ENCODE measurements around the gene ANKRD63. TPM values are rescaled to one million over a fixed set of nuclear protein-coding genes. Genes with fewer than 3 reads are reported as not detected.
A peak's percentile ranks its signal among the peaks of the same experiment; 100 is the strongest.

ANKRD63 gene
- total RNA-seq, 2 experiments from 2014 or later = not detected

GRCh38 chr15:40310993-40311392 is 28.1 kb upstream of the ANKRD63 start:
- Mint-ChIP-seq H3K9me3 (no peaks in the 10 kb centered on the region), H3K27ac (no peak overlapping the region), H3K4me1 (peaks cover 29% of the 10 kb centered on the region), H3K27me3 (peaks cover 26% of the 10 kb centered on the region), H3K36me3 (ENCODE audit: low read depth) (peaks cover 6% of the 10 kb centered on the region), H3K4me3 (no peak overlapping the region)
- DNase-seq = no peak
- POLR2A ChIA-PET = interaction anchor here (0.7 to 4.6 kb wide), 4 partner anchors 11 to 93 kb away, joined by 3 to 37 read pairs (median 4); no protein-coding TSS in a partner anchor
- CTCF ChIA-PET = interaction anchor here (0.7 to 12.3 kb wide), 8 partner anchors 9 to 265 kb away, joined by 3 to 262 read pairs (median 56); partner anchors contain the start of genes ANKRD63, CCDC9B and INAFM2

- H3K36me3 Mint-ChIP-seq (ENCODE audit: low read depth) = peaks cover 6% of the 10 kb centered on the region
- ChIA-PET CTCF (interaction anchor here (0.7 to 12.3 kb wide), 17 partner anchors 9 to 272 kb away, joined by 3 to 262 read pairs (median 5); partner anchors contain the start of genes ANKRD63, CCDC9B and INAFM2), POLR2A (interaction anchor here (0.7 to 4.6 kb wide), 10 partner anchors 11 to 93 kb away, joined by 3 to 44 read pairs (median 4); partner anchors contain the start of gene INAFM2)
- H3K27me3 Mint-ChIP-seq = peaks cover 19% of the 10 kb centered on the region
- H3K9me3 Mint-ChIP-seq = no peaks in the 10 kb centered on the region
- H3K4me1 Mint-ChIP-seq = peaks cover 36% of the 10 kb centered on the region
- H3K4me3 Mint-ChIP-seq = peak overlapping the region; percentile 60
- peak overlapping the region; percentile 97 for H3K27ac Mint-ChIP-seq
- DNase-seq = peak; percentile 76
These were observed 27.4 kb upstream of the ANKRD63 start for GRCh38 chr15:40310001-40310959.

- H3K4me1 Mint-ChIP-seq = peaks cover 42% of the 10 kb centered on the region
- ChIA-PET CTCF (interaction anchor here (0.7 to 12.3 kb wide), 15 partner anchors 11 to 271 kb away, joined by 3 to 262 read pairs (median 6); partner anchors contain the start of genes ANKRD63, CCDC9B and INAFM2), POLR2A (interaction anchor here (0.7 to 4.6 kb wide), 15 partner anchors 11 to 270 kb away, joined by 3 to 44 read pairs (median 6); partner anchors contain the start of genes BAHD1, INAFM2, IVD and SRP14)
- H3K36me3 Mint-ChIP-seq (ENCODE audit: low read depth) = peaks cover 11% of the 10 kb centered on the region
- H3K27ac Mint-ChIP-seq = peak overlapping the region; percentile 97
- DNase-seq = no peak
- H3K27me3 Mint-ChIP-seq = peaks cover 14% of the 10 kb centered on the region
- peak overlapping the region; percentile 97 for H3K4me3 Mint-ChIP-seq
- H3K9me3 Mint-ChIP-seq = no peaks in the 10 kb centered on the region
These were observed 26.5 kb upstream of the ANKRD63 start for GRCh38 chr15:40309344-40309862.

GRCh38 chr15:40307421-40308211 is 24.8 kb upstream of the ANKRD63 start, which contains the start of gene PLCB2:
PLCB2 (minus strand) TSS chr15:40307935; CDS start chr15:40307672, 263 bp downstream.
- Mint-ChIP-seq H3K36me3 (ENCODE audit: low read depth) (peaks cover 29% of the 10 kb centered on the region), H3K9me3 (no peaks in the 10 kb centered on the region), H3K27me3 (peaks cover 5% of the 10 kb centered on the region), H3K4me3 (peak within 1 kb of the TSS; percentile 97), H3K4me1 (peaks cover 43% of the 10 kb centered on the region), H3K27ac (peak within 1 kb of the TSS; percentile 97)
- POLR2A ChIA-PET = interaction anchor here (0.6 to 4.6 kb wide), 34 partner anchors 9 to 387 kb away, joined by 3 to 44 read pairs (median 5); partner anchors contain the start of genes ANKRD63, BAHD1, BMF and DISP2
- peak; percentile 78 for DNase-seq
- CTCF ChIA-PET = interaction anchor here (0.6 to 12.3 kb wide), 25 partner anchors 12 to 525 kb away, joined by 3 to 262 read pairs (median 4); partner anchors contain the start of genes ANKRD63, BAHD1, CCDC9B and DISP2

GRCh38 chr15:40306908-40307307 is 24.0 kb upstream of the ANKRD63 start:
- no peaks in the 10 kb centered on the region for H3K9me3 Mint-ChIP-seq
- peaks cover 43% of the 10 kb centered on the region for H3K4me1 Mint-ChIP-seq

GRCh38 chr15:40306371-40306770 is 23.5 kb upstream of the ANKRD63 start:
- Mint-ChIP-seq H3K4me3 (peak overlapping the region; percentile 97), H3K27me3 (peaks cover 2% of the 10 kb centered on the region), H3K27ac (peak overlapping the region; percentile 97), H3K4me1 (peaks cover 43% of the 10 kb centered on the region), H3K36me3 (ENCODE audit: low read depth) (peaks cover 38% of the 10 kb centered on the region), H3K9me3 (no peaks in the 10 kb centered on the region)
- ChIA-PET POLR2A (interaction anchor here (0.9 to 4.6 kb wide), 9 partner anchors 9 to 250 kb away, joined by 3 to 44 read pairs (median 5); partner anchors contain the start of genes ANKRD63, BMF and INAFM2), CTCF (interaction anchor here (1.0 to 12.3 kb wide), 14 partner anchors 13 to 261 kb away, joined by 3 to 262 read pairs (median 7); partner anchors contain the start of genes ANKRD63, BAHD1, CCDC9B and INAFM2)
- DNase-seq = no peak

More at GRCh38 chr15:40306908-40307307, 24.0 kb upstream of the ANKRD63 start:
- Mint-ChIP-seq H3K4me3 (peak overlapping the region; percentile 97), H3K36me3 (ENCODE audit: low read depth) (peaks cover 32% of the 10 kb centered on the region), H3K27me3 (peaks cover 2% of the 10 kb centered on the region), H3K27ac (peak overlapping the region; percentile 97)
- DNase-seq = peak; percentile 39
- ChIA-PET CTCF (interaction anchor here (0.7 to 12.3 kb wide), 20 partner anchors 12 to 261 kb away, joined by 3 to 262 read pairs (median 6); partner anchors contain the start of genes ANKRD63, BAHD1, CCDC9B and DISP2), POLR2A (interaction anchor here (0.9 to 4.6 kb wide), 20 partner anchors 10 to 268 kb away, joined by 3 to 44 read pairs (median 6); partner anchors contain the start of genes ANKRD63, BAHD1, BMF and INAFM2)

GRCh38 chr15:40305281-40305680 is 22.4 kb upstream of the ANKRD63 start:
- CTCF ChIA-PET = interaction anchor here (8.2 to 12.3 kb wide), 3 partner anchors 15 to 36 kb away, joined by 133 to 262 read pairs (median 157); partner anchors contain the start of genes CCDC9B and INAFM2
- no peak overlapping the region for H3K4me3 Mint-ChIP-seq
- POLR2A ChIA-PET = interaction anchor here (1.3 kb wide), 1 partner anchor 10 kb away, joined by 3 read pairs; no protein-coding TSS in a partner anchor
- peaks cover 43% of the 10 kb centered on the region for H3K4me1 Mint-ChIP-seq
- H3K27me3 Mint-ChIP-seq = no peaks in the 10 kb centered on the region
- no peaks in the 10 kb centered on the region for H3K9me3 Mint-ChIP-seq
- peaks cover 47% of the 10 kb centered on the region for H3K36me3 Mint-ChIP-seq (ENCODE audit: low read depth)
- no peak for DNase-seq
- no peak overlapping the region for H3K27ac Mint-ChIP-seq

GRCh38 chr15:40303576-40303975 is 20.7 kb upstream of the ANKRD63 start:
- Mint-ChIP-seq H3K27me3 (no peaks in the 10 kb centered on the region), H3K4me3 (no peak overlapping the region), H3K36me3 (ENCODE audit: low read depth) (peaks cover 62% of the 10 kb centered on the region), H3K9me3 (no peaks in the 10 kb centered on the region), H3K4me1 (peaks cover 27% of the 10 kb centered on the region), H3K27ac (no peak overlapping the region)
- ChIA-PET POLR2A (no interaction called here), CTCF (interaction anchor here (12.3 kb wide), 1 partner anchor 37 kb away, joined by 157 read pairs; the partner anchor contains the start of gene CCDC9B)
- DNase-seq = no peak

GRCh38 chr15:40302981-40303380 is 20.1 kb upstream of the ANKRD63 start:
- no peak for DNase-seq
- Mint-ChIP-seq H3K36me3 (ENCODE audit: low read depth) (peaks cover 65% of the 10 kb centered on the region), H3K9me3 (no peaks in the 10 kb centered on the region), H3K4me1 (peaks cover 25% of the 10 kb centered on the region), H3K4me3 (no peak overlapping the region), H3K27me3 (no peaks in the 10 kb centered on the region), H3K27ac (no peak overlapping the region)
- CTCF ChIA-PET = no interaction called here
- POLR2A ChIA-PET = interaction anchor here (0.8 kb wide), 1 partner anchor 10 kb away, joined by 3 read pairs; no protein-coding TSS in a partner anchor

GRCh38 chr15:40302288-40302886 is 19.5 kb upstream of the ANKRD63 start:
- DNase-seq = no peak
- H3K36me3 Mint-ChIP-seq (ENCODE audit: low read depth) = peaks cover 70% of the 10 kb centered on the region
- H3K4me1 Mint-ChIP-seq = peaks cover 25% of the 10 kb centered on the region
- H3K9me3 Mint-ChIP-seq = no peaks in the 10 kb centered on the region
- no peak overlapping the region for H3K4me3 Mint-ChIP-seq
- no peaks in the 10 kb centered on the region for H3K27me3 Mint-ChIP-seq
- POLR2A ChIA-PET = interaction anchor here (0.8 kb wide), 1 partner anchor 9 kb away, joined by 3 read pairs; no protein-coding TSS in a partner anchor
- no peak overlapping the region for H3K27ac Mint-ChIP-seq
- CTCF ChIA-PET = interaction anchor here (1.6 kb wide), 1 partner anchor 18 kb away, joined by 4 read pairs; no protein-coding TSS in a partner anchor
